ENCODE measurements around the gene LCNL1. TPM values are rescaled to one million over a fixed set of nuclear protein-coding genes. Genes with fewer than 3 reads are reported as not detected.

LCNL1 gene
- total and polyA plus RNA-seq, 2 of the 13 experiments (the other 11 are each of a cell fraction or from before 2014, with no cell fraction given), result not detected

- TF ChIP-seq CTCF (CRISPR knock-in tag; IDR thresholded peaks at IDR 0.05) (peak; percentile 1; the same call in 1 of the 2 replicates), ZFX (CRISPR knock-in tag; IDR thresholded peaks at IDR 0.05; ENCODE audit: low read depth) (0 out of 2 replicates have a peak, but pooled peaks have one; percentile 29), KDM3A (CRISPR knock-in tag; IDR thresholded peaks at IDR 0.05; ENCODE audit: low read depth) (0 out of 2 replicates have a peak, but pooled peaks have one; percentile 15), ZBTB4 (CRISPR knock-in tag; IDR thresholded peaks at IDR 0.05; ENCODE audit: borderline replicate concordance) (0 out of 2 replicates have a peak, but pooled peaks have one; percentile 50), EED (CRISPR knock-in tag; IDR thresholded peaks at IDR 0.05) (0 out of 2 replicates have a peak, but pooled peaks have one; percentile 21)
Observed at GRCh38 chr9:136946228-136947027, 36.4 kb upstream of the LCNL1 start (continued).
